ENCODE results near the gene PPP2R1B. TPM values are rescaled to one million over a fixed set of nuclear protein-coding genes. Genes with fewer than 3 reads are reported as not detected.

The PPP2R1B gene
- total and polyA plus RNA-seq, 2 of the 8 experiments (the other 6 are each of a cell fraction or from before 2014, with no cell fraction given) = 25.8 to 87.0 TPM

DNA sequence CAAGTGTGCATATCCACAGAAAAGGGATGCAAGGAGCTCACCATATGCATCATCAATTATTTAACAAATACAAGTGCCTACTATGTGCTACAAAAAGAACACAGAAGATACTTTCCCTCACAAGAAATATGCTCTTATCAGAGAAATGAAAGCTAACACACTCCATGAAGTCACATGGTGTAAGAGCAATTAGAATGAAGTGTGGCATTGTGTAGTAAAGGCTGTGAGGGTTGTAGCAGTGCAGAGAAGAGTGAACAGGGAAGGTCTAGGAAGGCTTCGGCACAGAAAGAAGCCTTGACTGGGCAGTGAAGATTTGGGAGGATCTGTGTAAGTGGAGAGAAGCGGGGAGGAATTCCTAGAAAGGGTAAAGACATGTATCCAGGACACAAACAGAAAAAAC lies 22.5 kb downstream of the PPP2R1B start (continued):
- TF ChIP-seq CHD7 (IDR thresholded peaks at IDR 0.05; ENCODE audit: insufficient replicate concordance, low read length) (no peak), TCF12 (IDR thresholded peaks at IDR 0.05; ENCODE audit: low read depth, low read length) (no peak), MAX (IDR thresholded peaks at IDR 0.05) (no peak)
- TF ChIP-seq, protein P1, sequence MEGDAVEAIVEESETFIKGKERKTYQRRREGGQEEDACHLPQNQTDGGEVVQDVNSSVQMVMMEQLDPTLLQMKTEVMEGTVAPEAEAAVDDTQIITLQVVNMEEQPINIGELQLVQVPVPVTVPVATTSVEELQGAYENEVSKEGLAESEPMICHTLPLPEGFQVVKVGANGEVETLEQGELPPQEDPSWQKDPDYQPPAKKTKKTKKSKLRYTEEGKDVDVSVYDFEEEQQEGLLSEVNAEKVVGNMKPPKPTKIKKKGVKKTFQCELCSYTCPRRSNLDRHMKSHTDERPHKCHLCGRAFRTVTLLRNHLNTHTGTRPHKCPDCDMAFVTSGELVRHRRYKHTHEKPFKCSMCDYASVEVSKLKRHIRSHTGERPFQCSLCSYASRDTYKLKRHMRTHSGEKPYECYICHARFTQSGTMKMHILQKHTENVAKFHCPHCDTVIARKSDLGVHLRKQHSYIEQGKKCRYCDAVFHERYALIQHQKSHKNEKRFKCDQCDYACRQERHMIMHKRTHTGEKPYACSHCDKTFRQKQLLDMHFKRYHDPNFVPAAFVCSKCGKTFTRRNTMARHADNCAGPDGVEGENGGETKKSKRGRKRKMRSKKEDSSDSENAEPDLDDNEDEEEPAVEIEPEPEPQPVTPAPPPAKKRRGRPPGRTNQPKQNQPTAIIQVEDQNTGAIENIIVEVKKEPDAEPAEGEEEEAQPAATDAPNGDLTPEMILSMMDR (IDR thresholded peaks at IDR 0.05; ENCODE audit: control extremely low read depth in 1 of 3, insufficient read depth in 1 of 3, low read depth in 1 of 3, low read length in 3 of 3) = no peak

Data from H1 (cell line).